C4-2B (cell line): ENCODE results near the gene BMP2K.

Experiments
- H3K27ac ChIP-seq: fragments of 450-650 bp; 2 replicates; pipeline ENCODE4 v1.5.1; 2017
- ZFX ChIP-seq: fragments of 450-650 bp; IDR thresholded peaks from 2 replicates; pipeline ENCODE4 v1.6.1; 2017
- TF ChIP-seq, protein P1 (sequence below): fragments of 450-650 bp; conservative IDR thresholded peaks from 2 replicates; pipeline ENCODE4 v1.5.1; 2017; ENCODE audit warnings: mild to moderate bottlenecking

Gene BMP2K

GRCh38 chr4:78796526-78796925 lies 20.4 kb downstream of the BMP2K start:
- no peak for TF ChIP-seq ZFX
- TF ChIP-seq, protein P1, sequence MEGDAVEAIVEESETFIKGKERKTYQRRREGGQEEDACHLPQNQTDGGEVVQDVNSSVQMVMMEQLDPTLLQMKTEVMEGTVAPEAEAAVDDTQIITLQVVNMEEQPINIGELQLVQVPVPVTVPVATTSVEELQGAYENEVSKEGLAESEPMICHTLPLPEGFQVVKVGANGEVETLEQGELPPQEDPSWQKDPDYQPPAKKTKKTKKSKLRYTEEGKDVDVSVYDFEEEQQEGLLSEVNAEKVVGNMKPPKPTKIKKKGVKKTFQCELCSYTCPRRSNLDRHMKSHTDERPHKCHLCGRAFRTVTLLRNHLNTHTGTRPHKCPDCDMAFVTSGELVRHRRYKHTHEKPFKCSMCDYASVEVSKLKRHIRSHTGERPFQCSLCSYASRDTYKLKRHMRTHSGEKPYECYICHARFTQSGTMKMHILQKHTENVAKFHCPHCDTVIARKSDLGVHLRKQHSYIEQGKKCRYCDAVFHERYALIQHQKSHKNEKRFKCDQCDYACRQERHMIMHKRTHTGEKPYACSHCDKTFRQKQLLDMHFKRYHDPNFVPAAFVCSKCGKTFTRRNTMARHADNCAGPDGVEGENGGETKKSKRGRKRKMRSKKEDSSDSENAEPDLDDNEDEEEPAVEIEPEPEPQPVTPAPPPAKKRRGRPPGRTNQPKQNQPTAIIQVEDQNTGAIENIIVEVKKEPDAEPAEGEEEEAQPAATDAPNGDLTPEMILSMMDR: no peak

GRCh38 chr4:78797777-78798284 lies 21.7 kb downstream of the BMP2K start:
- H3K27ac ChIP-seq: no peak overlapping the region
- TF ChIP-seq, protein P1: no peak
- TF ChIP-seq ZFX: no peak

More at GRCh38 chr4:78796526-78796925, 20.4 kb downstream of the BMP2K start:
- no peak overlapping the region for H3K27ac ChIP-seq

- TF ChIP-seq, protein P1: no peak
- TF ChIP-seq ZFX: no peak
- no peak overlapping the region for H3K27ac ChIP-seq
Measured at GRCh38 chr4:78799551-78800495, 23.7 kb downstream of the BMP2K start.

DNA sequence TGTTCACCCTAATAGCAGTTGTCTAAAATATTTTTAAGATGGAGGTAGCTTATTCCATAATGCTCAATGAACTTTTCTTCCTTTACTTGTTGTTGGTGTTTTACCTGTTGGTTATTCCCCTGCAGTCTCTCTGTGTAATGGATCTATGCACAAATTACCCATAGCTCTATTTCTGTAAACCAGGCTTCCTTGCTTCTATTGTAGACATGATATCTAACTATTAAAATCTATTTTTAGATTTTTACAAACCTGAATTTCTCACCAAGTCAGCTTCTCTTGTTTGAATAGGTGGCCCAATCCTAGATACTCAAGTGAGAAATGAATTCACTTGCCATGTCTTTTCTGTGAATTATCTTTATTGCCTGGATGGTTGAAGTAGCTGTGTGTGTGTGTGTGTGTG lies 24.8 kb downstream of the BMP2K start:
- no peak for TF ChIP-seq ZFX
- TF ChIP-seq, protein P1: no peak
- no peak overlapping the region for H3K27ac ChIP-seq

- no peak overlapping the region for H3K27ac ChIP-seq
- TF ChIP-seq, protein P1: no peak
- TF ChIP-seq ZFX: no peak
Measured at GRCh38 chr4:78803983-78804382, 27.8 kb downstream of the BMP2K start.

GRCh38 chr4:78806943-78807460 lies 30.9 kb downstream of the BMP2K start:
- no peak overlapping the region for H3K27ac ChIP-seq
- TF ChIP-seq ZFX: no peak
- TF ChIP-seq, protein P1: no peak

- TF ChIP-seq, protein P1: no peak
- TF ChIP-seq ZFX: no peak
- H3K27ac ChIP-seq: no peak overlapping the region
Measured at GRCh38 chr4:78809295-78809694, 33.1 kb downstream of the BMP2K start.
